Anterior cingulate cortex (tissue), 58 donors: ENCODE results near the gene CEP192.
"Not testable (repeated sequence)": the region's sequence is repeated elsewhere in the genome, so short reads cannot be mapped to it uniquely, and the experiment has no call there.

Experiments used
- DNase-seq, 58 donors: peaks; one replicate each; lab custom pipeline; 2025; lab: John Stamatoyannopoulos, UW

Gene CEP192

DNA sequence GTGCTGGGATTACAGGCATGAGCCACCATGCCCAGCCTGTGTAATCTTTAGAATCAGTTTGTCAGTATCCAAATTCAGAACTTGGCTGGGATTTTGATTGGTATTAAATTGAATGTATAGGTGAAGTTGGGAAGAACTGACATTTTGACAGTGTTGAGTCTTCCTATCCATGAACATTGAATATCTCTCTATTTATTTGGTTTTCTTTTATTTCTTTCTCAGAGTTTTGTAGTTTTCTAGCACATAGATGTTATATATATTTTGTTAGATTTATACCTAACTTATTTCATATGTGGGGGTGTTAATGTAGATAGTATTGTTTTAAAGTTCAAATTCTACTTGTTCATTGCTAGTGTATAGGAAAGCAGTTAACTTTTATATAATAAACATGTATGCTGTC lies 31.5 kb downstream of the CEP192 start:
- DNase-seq, result no peak

DNA sequence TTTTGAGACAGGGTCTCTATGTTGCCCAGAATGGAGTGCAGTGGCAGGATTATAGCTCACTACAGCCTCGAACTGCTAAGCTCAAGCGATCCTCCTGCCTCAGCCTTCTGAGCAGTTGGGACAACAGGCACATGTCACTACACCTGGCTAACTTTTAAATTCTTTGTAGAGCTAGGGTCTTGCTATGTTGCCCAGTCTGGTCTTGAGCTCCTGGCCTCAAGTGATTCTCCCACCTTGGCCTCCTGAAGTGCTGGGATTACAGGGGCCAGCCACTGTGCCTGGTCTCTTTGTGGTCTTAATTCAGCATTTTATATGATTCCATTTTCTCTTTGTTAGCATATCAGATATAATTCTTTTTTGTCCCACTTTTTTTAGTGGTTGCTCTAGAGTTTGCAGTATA lies 34.1 kb downstream of the CEP192 start:
- DNase-seq, result no peak

DNA sequence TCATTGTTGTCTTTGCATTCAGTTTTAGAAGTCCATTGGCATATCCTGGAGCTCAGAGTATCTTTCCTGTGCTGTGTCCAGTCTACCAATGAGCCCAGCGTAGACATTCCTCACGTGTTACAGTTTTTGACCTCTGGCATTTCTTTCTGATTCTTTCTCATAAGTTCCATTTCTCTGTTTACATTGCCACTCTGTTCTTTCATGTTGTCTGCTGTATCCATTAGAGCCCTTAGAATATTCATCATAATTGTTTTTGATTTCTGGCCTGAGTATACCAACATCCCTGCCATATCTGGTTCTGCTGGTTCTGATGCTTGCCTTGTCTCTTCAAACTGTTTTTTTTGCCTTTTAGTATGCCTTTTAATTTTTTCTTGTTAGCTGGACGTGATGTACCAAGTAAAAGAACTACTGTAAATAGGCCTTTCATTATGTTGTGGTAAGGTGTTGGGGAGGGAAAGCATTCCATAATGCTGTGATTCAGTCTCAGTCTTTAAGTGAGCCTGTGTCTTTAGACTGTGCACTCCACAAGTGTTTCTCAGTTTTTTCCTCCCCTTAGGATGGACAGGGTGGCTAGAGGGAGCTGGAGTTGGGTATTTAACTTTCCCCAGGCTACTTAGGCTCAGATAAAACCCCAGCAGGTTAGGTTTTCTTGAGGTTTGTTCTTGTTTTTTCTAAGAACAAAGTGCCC lies 35.6 kb downstream of the CEP192 start:
- no peak for DNase-seq

DNA sequence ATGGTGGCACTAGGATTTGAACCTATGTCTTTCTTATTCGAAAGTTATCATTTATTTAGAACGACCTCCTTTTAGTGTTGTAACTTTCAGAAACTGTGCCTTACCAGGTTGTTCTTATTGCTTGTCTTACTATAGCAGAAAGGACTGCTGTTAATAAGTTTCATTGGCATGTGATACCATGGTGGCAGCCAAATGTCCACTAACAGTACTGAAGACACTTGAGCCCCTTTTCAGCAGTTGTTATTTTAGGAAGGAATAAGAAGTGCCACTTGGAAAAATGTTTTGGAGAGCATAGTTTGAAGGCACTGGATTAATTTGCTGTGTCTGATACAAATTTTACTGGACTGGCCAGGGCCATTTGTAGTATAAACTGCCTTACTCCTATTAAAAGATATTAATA lies 37.7 kb downstream of the CEP192 start:
- no peak for DNase-seq

- no peak for DNase-seq
Measured at GRCh38 chr18:13032173-13032572, 41.0 kb downstream of the CEP192 start.

- no peak for DNase-seq
Measured at GRCh38 chr18:13035249-13035914, 44.2 kb downstream of the CEP192 start.

GRCh38 chr18:13036622-13037320 lies 45.6 kb downstream of the CEP192 start:
- no peak for DNase-seq

GRCh38 chr18:13039806-13040205 lies 48.6 kb downstream of the CEP192 start:
- DNase-seq, result no peak

GRCh38 chr18:13043066-13043465 lies 51.9 kb downstream of the CEP192 start:
- no peak for DNase-seq

DNA sequence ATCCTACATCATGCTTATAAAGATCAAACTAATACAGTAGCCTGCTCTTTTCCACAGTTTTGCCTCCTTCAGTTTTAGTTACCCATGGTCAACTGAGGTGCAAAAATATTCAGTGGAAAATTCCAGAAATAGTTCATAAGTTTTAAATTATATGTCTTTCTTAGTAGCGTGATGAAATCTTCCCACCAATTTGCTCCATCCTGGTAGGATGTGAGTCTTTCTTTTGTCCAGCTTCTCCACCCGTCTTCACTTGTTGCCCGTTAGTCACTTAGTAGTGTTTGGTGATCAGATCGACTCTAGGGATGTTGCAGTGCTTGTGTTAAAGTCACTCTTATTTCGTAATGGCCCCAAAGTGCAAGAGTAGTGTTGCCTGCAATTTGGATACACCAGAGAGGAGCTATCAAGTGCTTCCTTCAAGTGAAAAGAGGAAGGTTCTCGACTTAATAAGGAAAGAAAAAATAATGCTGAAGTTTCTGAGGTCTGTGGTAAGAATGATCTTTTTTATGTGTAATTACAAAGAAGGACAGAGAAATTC lies 57.0 kb downstream of the CEP192 start:
- DNase-seq, result no peak

- no peak for DNase-seq
Measured at GRCh38 chr18:13051159-13051558, 60.0 kb downstream of the CEP192 start.

DNA sequence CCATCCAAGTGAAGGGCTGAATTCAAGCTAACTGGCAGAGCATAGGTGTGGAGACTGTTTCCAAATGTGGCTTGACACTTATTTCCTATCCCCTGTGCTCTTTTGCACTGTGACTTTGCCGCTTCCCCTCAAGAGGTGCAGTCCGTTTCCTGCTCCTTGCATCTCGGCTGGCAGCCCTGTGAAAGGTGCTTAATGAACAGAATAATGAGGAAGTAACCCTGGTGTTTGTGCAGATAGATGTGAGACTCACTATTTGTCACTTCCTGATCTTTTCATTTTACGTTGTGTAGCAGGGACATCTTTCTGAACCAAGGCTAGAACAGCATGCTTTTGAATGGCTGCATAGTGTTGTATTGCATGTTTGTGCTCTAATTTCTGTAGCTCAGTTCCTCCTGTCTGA lies 60.8 kb downstream of the CEP192 start:
- DNase-seq, result no peak

DNA sequence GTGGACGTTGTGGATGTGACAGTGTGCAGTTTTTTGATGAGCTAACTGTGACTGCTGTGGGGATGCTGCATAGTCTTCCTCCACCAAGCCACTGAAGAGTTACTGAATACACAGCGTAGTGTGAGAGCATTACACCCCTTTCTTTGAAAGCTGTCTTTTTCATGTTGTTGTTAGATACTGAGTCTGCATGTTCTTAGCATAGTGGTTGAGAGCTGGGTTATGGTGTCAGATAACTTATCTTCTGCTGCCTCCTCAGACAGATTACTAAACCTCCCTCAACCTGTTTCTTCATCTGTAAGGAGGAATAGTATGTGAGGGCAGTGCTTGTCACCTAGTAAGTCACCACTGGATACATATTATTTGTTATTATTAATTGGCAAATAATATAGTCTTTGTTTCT lies 63.2 kb downstream of the CEP192 start:
- DNase-seq, result no peak

GRCh38 chr18:13061630-13062189 lies 70.5 kb downstream of the CEP192 start:
- DNase-seq, result no peak

DNA sequence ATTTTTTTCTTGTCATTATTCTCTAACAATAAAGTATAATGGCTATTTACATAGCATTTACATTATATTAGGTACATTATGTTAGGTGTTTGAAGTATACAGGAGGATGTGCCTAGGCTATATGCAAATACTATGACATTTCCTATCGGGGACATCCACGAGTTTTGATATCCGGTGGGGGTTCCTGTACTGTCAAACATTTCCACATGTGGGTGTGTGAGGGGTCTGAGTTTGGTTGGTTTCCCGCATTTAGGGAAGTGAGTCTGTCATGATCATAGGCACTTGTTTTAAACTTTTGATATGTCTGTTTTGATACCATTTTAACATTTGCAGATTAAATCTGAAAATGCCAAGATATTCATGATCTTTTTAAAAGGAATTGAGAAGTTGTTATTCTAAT lies 76.0 kb downstream of the CEP192 start:
- DNase-seq, result no peak

GRCh38 chr18:13067966-13068365 lies 76.8 kb downstream of the CEP192 start:
- no peak for DNase-seq

- no peak for DNase-seq
Measured at GRCh38 chr18:13070460-13070859, 79.3 kb downstream of the CEP192 start.

DNA sequence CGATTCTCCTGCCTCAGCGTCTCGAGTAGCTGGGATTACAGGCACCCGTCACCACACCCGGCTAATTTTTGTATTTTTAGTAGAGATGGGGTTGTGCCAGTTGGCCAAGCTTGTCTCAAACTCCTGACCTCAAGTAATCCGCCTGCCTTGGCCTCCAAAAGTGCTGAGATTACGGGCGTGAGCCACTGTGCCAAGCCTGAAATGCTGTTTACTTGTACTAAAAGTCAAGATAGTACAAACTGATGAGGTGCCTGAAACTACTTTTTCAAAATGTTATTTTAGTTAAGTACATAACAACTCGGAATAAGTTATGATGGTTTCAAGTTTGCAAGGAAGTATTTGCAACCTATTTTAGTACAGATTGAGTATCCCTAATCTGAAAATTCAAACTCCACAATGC lies 85.7 kb downstream of the CEP192 start:
- DNase-seq, result no peak

GRCh38 chr18:13077473-13077872 lies 86.3 kb downstream of the CEP192 start:
- DNase-seq, result no peak

- not testable (repeated sequence) for DNase-seq
Measured at GRCh38 chr18:13078065-13078464, 86.9 kb downstream of the CEP192 start.

- no peak for DNase-seq
Measured at GRCh38 chr18:13086906-13087305, 95.7 kb downstream of the CEP192 start.
